HepG2 (cell line): ENCODE results near the gene KLF16. TPM values are rescaled to one million over a fixed set of nuclear protein-coding genes. Genes with fewer than 3 reads are reported as not detected.
A peak's percentile ranks its signal among the peaks of the same experiment; 100 is the strongest.

Experiments
- ASH2L ChIP-seq: fragments of 300-600, 200-600 bp; sonication (generic); IDR thresholded peaks from 2 replicates; pipeline ENCODE4 v1.7.0; 2017; ENCODE audit warnings: low read depth, mild to moderate bottlenecking, moderate library complexity, mixed read lengths, low read length; ENCODE audit not compliant: insufficient read length
- CEBPB ChIP-seq: IDR thresholded peaks from 2 replicates; pipeline ENCODE4 v1.6.1; 2011; ENCODE audit warnings: low read depth, low read length, improper control_type of control experiment, borderline replicate concordance
- CREB1 ChIP-seq, 2 experiments: fragments of 450-650 bp in 1 of 2; IDR thresholded peaks; 2 replicates each; pipeline ENCODE4 v1.6.1; 2016 to 2017; ENCODE audit warnings: control low read depth in 1 of 2, mild to moderate bottlenecking in 1 of 2, missing compliant biosample characterization in 1 of 2, missing genetic modification characterization in 1 of 2
- DNMT3B ChIP-seq: conservative IDR thresholded peaks from 2 replicates; pipeline ENCODE4 v1.6.1; 2016; ENCODE audit warnings: missing biosample characterization, control low read depth
- FLYWCH1 ChIP-seq: sonication (generic); formaldehyde crosslinking; IDR thresholded peaks from 2 replicates; pipeline ENCODE4 v1.8.1; 2023; ENCODE audit warnings: mild to moderate bottlenecking, missing genetic modification reagents
- FOSL1 ChIP-seq: sonication (generic); formaldehyde crosslinking; IDR thresholded peaks from 2 replicates; pipeline ENCODE4 v1.9.0; 2021; ENCODE audit warnings: missing genetic modification reagents, borderline replicate concordance
- FOXA3 ChIP-seq: IDR thresholded peaks from 2 replicates; pipeline ENCODE4 v1.6.1; 2016; ENCODE audit warnings: missing genetic modification reagents, missing compliant biosample characterization
- HBP1 ChIP-seq: IDR thresholded peaks from 2 replicates; pipeline ENCODE4 v1.6.1; 2016; ENCODE audit warnings: low read depth, control low read depth
- HNRNPL ChIP-seq: fragments of 200-400 bp; formaldehyde crosslinking; IDR thresholded peaks from 2 replicates; pipeline ENCODE4 v1.6.1; 2017; ENCODE audit warnings: mild to moderate bottlenecking, low read depth, low read length
- KLF11 ChIP-seq: IDR thresholded peaks from 2 replicates; pipeline ENCODE4 v1.6.1; 2016; ENCODE audit warnings: missing compliant biosample characterization
- MZF1 ChIP-seq: sonication (generic); formaldehyde crosslinking; IDR thresholded peaks from 2 replicates; pipeline ENCODE4 v1.8.1; 2023; ENCODE audit warnings: mild to moderate bottlenecking, missing genetic modification reagents, borderline replicate concordance
- NRL ChIP-seq: sonication (generic); formaldehyde crosslinking; IDR thresholded peaks from 2 replicates; pipeline ENCODE4 v1.5.0; 2020; ENCODE audit warnings: missing genetic modification reagents, mild to moderate bottlenecking, moderate library complexity, borderline replicate concordance
- TCF7L2 ChIP-seq: IDR thresholded peaks from 2 replicates; pipeline ENCODE4 v1.6.1; 2011; ENCODE audit warnings: mild to moderate bottlenecking, low read depth, low read length, moderate library complexity
- TGIF2 ChIP-seq: IDR thresholded peaks from 2 replicates; pipeline ENCODE4 v1.6.1; 2016; ENCODE audit warnings: control low read depth, missing compliant biosample characterization
- TOPORS ChIP-seq: sonication (generic); formaldehyde crosslinking; IDR thresholded peaks from 2 replicates; pipeline ENCODE4 v1.8.0; 2023; ENCODE audit warnings: mild to moderate bottlenecking, missing genetic modification reagents
- TSC22D2 ChIP-seq: sonication (generic); formaldehyde crosslinking; IDR thresholded peaks from 2 replicates; pipeline ENCODE4 v1.5.1; 2020; ENCODE audit warnings: missing genetic modification reagents, mild to moderate bottlenecking, borderline replicate concordance
- YEATS4 ChIP-seq: sonication (generic); formaldehyde crosslinking; IDR thresholded peaks from 2 replicates; pipeline ENCODE4 v1.4.0; 2020; ENCODE audit warnings: missing genetic modification reagents, borderline replicate concordance
- ZFX ChIP-seq: sonication (generic); formaldehyde crosslinking; IDR thresholded peaks from 2 replicates; pipeline ENCODE4 v1.4.0; 2020; ENCODE audit warnings: mild to moderate bottlenecking, low read depth, missing genetic modification reagents, moderate library complexity
- ZFYVE20 ChIP-seq: sonication (generic); formaldehyde crosslinking; IDR thresholded peaks from 2 replicates; pipeline ENCODE4 v1.8.0; 2023; ENCODE audit warnings: low read depth, mild to moderate bottlenecking, moderate library complexity, missing genetic modification reagents, borderline replicate concordance
- ZNF260 ChIP-seq: sonication (generic); formaldehyde crosslinking; IDR thresholded peaks from 2 replicates; pipeline ENCODE4 v1.4.0; 2020; ENCODE audit warnings: missing genetic modification reagents, low read depth, mild to moderate bottlenecking, borderline replicate concordance
- ZNF563 ChIP-seq: sonication (generic); formaldehyde crosslinking; IDR thresholded peaks from 2 replicates; pipeline ENCODE4 v1.8.0; 2022; ENCODE audit warnings: mild to moderate bottlenecking, moderate library complexity, missing genetic modification reagents
- ZNF75D ChIP-seq: sonication (generic); formaldehyde crosslinking; IDR thresholded peaks from 2 replicates; pipeline ENCODE4 v1.8.1; 2023; ENCODE audit warnings: missing genetic modification reagents, mild to moderate bottlenecking, borderline replicate concordance
- ZNF775 ChIP-seq: sonication (generic); formaldehyde crosslinking; IDR thresholded peaks from 2 replicates; pipeline ENCODE4 v1.4.0; 2020; ENCODE audit warnings: missing genetic modification reagents, mild to moderate bottlenecking, moderate library complexity, borderline replicate concordance
- ZNF788 ChIP-seq: sonication (generic); formaldehyde crosslinking; IDR thresholded peaks from 2 replicates; pipeline ENCODE4 v1.5.0; 2020; ENCODE audit warnings: mild to moderate bottlenecking, missing genetic modification reagents, borderline replicate concordance
- ZZZ3 ChIP-seq: sonication (generic); formaldehyde crosslinking; IDR thresholded peaks from 2 replicates; pipeline ENCODE4 v1.4.0; 2020; ENCODE audit warnings: missing genetic modification reagents, mild to moderate bottlenecking, borderline replicate concordance
- polyA plus RNA-seq, 8 experiments: library from polyadenylated mRNA; depleted of rRNA in 3 of 8; stranded (reverse) in 7 of 8; unstranded in 1 of 8; fragments of >200 nt; fragmentation: Illumina TruSeq in 4 of 8; extraction: Trizol in 4 of 8; gene quantifications; 2 replicates each; pipeline versions ENCODE4 v1.2.1 to v1.2.3, GENCODE V29; 2011 to 2016; ENCODE audit warnings: low read depth in 4 of 8, missing spikeins in 1 of 8, mixed read lengths in 1 of 8; ENCODE audit not compliant: insufficient read depth in 1 of 8
- total RNA-seq, 5 experiments: library from RNA; depleted of rRNA; stranded (reverse); fragments of >200 nt; fragmentation: Illumina TruSeq; extraction: Trizol; gene quantifications; 2 replicates each; pipeline ENCODE4 v1.2.3, GENCODE V29; 2016; ENCODE audit warnings: low read depth in 1 of 5
- TF ChIP-seq, protein P1 (sequence below): sonication (generic); formaldehyde crosslinking; IDR thresholded peaks from 2 replicates; pipeline ENCODE4 v1.8.1; 2023; ENCODE audit warnings: mild to moderate bottlenecking, missing genetic modification reagents
- TF ChIP-seq, protein P2 (sequence below): sonication (generic); formaldehyde crosslinking; IDR thresholded peaks from 2 replicates; pipeline ENCODE4 v1.8.1; 2023; ENCODE audit warnings: missing genetic modification reagents, mild to moderate bottlenecking, borderline replicate concordance

The KLF16 gene
- total and polyA plus RNA-seq, 2 of the 13 experiments (the other 11 are each of a cell fraction or from before 2014, with no cell fraction given) = 3.5 to 6.7 TPM

GRCh38 chr19:1847684-1848398 is 15.5 kb downstream of the KLF16 start (continued):
- TF ChIP-seq CEBPB (no peak), ZNF788 (CRISPR knock-in tag) (no peak), KLF11 (CRISPR knock-in tag) (no peak), ZNF775 (CRISPR knock-in tag) (no peak), ZZZ3 (no peak), HBP1 (CRISPR knock-in tag) (0 out of 2 replicates have a peak, but pooled peaks have one; percentile 25), ZNF260 (no peak), ASH2L (peak; percentile 80), TCF7L2 (no peak), CREB1 (IDR thresholded peaks at IDR 0.05) (0 out of 2 replicates have a peak, but pooled peaks have one; percentile 50), CREB1 (CRISPR knock-in tag; IDR thresholded peaks at IDR 0.05) (peak; percentile 60; the same call in 1 of the 2 replicates), NRL (CRISPR knock-in tag) (peak; percentile 65; the same call in 1 of the 2 replicates), ZFYVE20 (CRISPR knock-in tag) (no peak), TOPORS (CRISPR knock-in tag) (no peak), ZNF563 (peak; percentile 75; the same call in 1 of the 2 replicates), FOSL1 (no peak), FOXA3 (CRISPR knock-in tag) (peak; percentile 16; the same call in 1 of the 2 replicates), TGIF2 (CRISPR knock-in tag) (peak; percentile 73; the same call in 1 of the 2 replicates), HNRNPL (no peak), MZF1 (no peak), DNMT3B (CRISPR knock-in tag) (0 out of 2 replicates have a peak, but pooled peaks have one; percentile 22), YEATS4 (peak; percentile 50), ZNF75D (CRISPR knock-in tag) (no peak), ZFX (CRISPR knock-in tag) (peak; percentile 12; the same call in 1 of the 2 replicates), FLYWCH1 (CRISPR knock-in tag) (no peak), TSC22D2 (CRISPR knock-in tag) (no peak)
- TF ChIP-seq, protein P1, sequence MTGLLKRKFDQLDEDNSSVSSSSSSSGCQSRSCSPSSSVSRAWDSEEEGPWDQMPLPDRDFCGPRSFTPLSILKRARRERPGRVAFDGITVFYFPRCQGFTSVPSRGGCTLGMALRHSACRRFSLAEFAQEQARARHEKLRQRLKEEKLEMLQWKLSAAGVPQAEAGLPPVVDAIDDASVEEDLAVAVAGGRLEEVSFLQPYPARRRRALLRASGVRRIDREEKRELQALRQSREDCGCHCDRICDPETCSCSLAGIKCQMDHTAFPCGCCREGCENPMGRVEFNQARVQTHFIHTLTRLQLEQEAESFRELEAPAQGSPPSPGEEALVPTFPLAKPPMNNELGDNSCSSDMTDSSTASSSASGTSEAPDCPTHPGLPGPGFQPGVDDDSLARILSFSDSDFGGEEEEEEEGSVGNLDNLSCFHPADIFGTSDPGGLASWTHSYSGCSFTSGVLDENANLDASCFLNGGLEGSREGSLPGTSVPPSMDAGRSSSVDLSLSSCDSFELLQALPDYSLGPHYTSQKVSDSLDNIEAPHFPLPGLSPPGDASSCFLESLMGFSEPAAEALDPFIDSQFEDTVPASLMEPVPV (CRISPR knock-in tag) = 0 out of 2 replicates have a peak, but pooled peaks have one; percentile 18
- TF ChIP-seq, protein P2, sequence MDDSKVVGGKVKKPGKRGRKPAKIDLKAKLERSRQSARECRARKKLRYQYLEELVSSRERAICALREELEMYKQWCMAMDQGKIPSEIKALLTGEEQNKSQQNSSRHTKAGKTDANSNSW (CRISPR knock-in tag) = peak; percentile 53; the same call in 1 of the 2 replicates
